SHP77 treated with DMSO at 0.1 percent for 48 hours (cell line): ENCODE results near the gene PAX3.

ENCODE experiments used
- DNase-seq: peaks from one replicate; lab custom pipeline; 2025; lab: John Stamatoyannopoulos, UW

The PAX3 gene

DNA sequence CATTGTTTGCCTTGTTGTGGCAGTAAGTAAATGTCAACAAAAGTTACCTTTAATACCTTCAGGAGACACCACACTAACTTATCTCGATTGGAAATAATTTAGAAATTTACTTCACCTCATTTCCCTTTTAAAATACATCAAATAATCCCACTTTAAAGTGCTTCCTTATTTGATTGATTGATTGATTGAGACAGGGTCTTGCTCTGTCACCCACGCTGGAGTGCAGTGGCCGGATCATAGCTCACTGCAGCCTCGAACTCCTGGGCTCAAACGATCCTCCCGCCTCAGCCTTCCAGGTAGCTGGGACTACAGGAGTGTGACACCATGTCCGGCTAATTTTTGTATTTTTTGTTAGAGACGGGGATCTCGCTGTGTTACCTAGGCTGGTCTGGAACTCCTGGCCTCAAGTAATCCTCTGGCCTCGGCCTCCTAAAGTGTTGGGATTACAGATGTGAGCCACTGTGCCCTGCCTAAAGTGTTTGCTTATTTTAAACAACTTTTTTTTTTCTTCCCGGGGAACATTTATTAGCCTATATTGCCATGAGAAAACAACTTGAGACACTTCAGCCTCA, 12.0 kb upstream of the PAX3 start:
- no peak for DNase-seq

DNA sequence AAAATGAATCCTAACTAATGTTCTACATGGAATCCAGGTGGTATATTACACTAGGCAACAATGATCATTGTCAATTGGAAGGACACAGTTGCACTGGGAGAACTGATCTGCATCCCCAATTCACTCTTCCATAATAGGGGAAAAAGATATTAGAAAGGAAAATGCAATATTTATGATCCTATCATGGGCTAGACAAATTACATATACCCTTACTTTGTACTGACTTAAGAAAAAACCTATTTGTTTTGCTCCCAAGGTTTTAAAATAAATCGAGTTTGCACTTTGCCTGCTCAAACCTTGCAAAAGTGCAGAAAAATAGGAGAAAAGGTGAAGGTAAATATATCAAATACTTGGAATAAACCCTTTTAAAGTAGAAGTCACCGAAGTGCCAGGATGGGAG, 11.0 kb upstream of the PAX3 start:
- DNase-seq = no peak

DNA sequence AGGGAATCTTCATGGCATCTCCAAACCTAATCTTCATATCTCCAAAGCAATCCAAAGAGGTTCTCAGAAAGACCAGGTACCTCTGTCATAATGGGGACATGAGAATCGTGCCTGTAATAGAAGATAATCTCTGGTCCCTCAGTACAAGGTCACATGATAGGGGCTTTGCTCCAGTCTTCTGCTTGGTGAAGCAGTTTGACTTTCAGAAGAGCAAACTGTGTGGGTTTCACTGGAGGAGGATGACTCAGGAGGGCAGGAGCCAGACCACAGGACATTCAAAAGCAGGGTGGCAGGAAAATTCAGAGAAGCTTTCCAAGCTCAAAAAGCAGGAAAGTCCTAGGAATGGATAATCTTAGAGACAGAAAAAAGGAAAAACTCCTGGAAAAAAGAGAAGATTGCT, 10.6 kb upstream of the PAX3 start:
- DNase-seq = no peak

GRCh38 chr2:222307978-222308730, 9.4 kb upstream of the PAX3 start:
- no peak for DNase-seq

DNA sequence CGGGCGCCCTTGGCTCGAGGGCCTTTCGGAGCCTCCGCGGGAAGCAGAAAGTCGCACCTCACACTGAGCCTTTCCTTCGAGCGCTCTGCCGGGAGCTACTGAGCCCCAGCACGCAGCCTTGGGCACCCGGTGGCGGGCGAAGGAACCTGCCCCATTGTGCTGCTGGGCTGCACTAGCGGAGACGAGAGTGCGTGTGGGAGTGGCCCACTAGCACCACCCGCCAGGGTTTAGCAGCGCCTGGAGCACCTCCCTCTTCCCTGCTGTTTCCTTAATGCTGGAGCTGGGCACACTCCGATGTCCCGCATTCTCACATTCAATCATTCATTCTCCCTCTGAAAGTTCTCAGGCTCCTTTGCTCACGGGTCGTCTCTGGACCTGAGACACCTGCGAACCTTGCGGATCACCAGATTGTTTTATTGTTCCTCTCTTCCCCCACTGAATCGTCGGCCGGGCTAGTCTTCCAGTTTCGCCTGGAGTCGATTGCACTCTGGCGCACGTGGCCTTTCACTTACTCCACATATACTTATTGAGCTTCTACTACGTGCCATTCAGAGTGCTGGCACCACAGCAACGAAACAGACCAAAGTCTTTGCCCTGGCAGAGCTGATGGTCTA, 8.5 kb upstream of the PAX3 start:
- no peak for DNase-seq

DNA sequence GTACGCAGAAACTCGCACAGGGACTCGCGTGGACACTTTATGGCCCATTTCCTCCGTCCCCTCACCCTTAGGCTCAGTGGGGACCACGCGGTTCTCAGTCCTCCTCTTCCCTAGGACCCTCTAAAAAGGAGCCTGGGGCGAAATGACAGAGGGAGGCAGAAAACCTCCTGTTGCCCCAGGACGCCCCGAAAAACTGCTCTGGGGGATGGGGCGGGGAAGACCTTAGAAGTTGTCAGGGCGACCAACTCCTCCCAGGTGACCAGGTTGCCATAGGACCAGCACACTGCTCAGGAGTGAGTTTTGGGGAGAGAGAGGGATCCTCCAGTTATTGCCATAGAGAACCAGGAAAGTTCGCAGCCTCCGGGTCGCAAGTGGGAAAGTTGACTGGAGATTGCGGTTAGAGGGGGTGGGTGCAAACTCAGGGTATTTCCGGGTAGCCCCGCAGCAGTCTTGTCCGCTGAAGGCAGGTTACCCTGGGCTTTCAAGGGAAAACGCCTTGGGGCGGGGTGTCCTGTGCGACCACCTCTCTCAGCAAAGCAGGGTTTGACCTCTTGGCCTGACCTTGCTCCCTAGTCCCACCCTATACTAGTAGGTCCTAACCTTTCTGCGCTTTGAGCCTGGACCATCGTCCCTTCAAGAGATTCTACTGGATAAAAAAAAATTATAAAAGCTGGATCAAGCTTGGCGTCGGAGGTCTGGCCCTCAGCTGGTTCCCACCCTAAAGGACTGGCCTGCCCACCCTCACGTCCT, 7.8 kb upstream of the PAX3 start:
- no peak for DNase-seq

DNA sequence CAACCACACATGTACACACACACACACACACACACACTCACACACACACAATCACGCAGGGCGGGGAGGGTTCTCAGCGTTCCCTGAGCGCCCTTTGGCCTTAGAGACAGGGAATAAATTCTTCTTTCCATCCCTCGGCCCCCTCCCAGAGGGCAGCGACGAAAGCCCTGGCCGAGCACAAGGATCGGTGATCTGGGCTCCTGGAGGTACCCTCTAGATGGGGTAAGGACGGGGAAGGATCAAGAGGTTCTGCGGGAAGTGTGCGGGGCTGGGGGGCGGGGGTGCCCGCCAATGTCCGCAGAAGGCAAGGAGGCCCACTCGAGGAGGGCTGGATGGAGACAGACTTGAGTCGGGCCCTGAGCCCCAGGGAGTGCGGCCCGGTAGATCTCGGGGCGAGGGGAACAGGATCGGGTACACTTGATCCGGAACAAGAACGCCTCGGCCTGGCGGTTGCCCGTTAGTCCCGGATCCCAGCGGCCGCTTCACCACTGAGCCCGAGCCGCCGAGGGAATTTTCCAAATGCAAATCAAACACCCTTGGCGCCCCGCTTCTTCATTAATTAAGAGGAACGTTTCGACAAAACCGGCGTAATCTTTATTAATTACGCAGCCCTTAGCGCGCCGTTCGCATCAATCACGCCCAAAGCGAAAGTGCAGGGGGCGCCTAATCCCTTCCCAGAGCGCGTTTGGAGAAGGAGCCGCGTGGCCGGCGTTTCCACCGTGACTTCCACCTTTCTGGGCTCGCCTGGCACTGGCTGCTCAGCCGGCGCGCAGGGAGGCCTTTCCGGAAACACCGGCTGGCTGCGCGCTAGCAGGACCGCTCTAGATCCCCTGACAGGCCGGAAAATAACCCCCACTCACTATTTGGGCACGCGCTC, 7.0 kb upstream of the PAX3 start:
- no peak for DNase-seq

DNA sequence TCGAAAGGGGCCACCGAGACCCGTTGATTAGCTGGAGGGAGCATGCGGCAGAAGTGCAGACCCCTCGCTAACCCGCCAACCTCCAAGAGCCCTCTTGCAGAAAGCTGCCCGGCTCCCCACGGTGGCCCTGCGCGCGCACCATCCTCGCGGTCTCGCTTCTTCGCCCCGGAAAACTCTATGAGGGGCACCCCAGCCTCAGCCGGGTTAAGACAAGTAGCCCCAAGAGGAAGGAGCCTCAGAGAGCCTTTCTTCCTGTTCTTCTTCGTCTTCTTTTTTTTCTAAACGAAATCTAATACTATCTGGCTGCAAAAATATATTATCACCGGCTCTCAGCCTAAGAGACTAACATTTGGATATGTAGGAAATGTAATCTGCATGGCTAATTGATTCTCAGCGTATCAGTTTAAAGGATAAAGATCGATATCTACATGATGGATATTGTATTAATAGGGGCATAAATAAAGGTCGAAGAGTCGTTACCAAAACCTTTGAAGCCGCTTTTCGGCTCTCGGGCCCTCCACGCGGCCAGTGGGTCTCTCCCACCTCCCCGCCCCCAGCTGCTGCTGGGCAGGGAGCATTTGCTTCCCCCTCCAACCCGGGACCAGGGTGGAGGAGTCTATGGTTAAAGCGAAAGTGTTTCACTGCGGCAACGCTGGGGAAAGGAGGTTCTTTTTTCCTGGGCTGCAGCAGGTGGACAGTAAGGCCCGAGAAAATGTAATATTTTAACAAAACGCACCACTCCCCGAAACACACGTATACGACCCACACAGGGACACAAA, 6.1 kb upstream of the PAX3 start:
- DNase-seq = no peak

- no peak for DNase-seq
Measured at GRCh38 chr2:222303828-222304736, 5.3 kb upstream of the PAX3 start.

GRCh38 chr2:222303045-222303827, 4.4 kb upstream of the PAX3 start:
- no peak for DNase-seq

DNA sequence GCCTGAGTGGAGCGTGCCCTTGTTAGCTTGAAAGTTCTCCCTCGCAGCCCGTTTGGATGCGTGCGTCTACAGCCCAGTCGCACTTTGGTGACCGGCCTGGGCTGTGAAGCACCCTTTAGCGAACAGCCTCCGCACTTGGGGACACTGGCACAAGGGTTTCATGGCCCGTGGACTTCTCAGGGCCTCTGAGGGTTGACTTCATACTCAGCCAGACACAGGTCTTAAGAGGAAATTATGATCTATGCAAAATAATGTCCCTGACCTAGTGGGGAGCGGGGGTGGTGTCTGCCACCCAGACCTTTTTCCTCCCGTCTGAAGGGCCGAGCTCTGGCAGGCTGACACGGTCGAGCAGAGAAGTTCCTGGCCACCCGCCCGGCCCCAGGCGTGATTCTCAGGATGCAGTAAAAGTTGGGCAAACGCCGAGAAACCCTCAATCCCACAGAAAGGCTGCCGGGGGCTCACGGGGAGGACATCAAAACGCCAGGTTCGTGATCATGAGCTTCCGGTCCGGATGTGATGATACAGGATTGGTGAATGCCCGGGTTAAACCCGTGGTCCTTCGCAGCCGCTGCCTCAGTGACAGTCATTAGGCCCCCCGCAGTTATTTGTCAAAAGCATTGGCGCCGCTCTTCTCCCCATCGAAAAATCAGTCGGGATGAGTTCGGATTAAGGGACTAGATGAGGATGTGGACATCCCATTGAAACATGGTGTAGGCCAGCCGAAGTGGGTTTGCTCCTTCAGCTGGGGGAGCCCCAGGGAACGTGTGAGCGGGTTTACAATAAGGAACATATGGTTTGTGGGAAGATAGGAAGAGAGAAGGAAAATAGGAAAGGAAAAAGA, 3.6 kb upstream of the PAX3 start:
- no peak for DNase-seq

DNA sequence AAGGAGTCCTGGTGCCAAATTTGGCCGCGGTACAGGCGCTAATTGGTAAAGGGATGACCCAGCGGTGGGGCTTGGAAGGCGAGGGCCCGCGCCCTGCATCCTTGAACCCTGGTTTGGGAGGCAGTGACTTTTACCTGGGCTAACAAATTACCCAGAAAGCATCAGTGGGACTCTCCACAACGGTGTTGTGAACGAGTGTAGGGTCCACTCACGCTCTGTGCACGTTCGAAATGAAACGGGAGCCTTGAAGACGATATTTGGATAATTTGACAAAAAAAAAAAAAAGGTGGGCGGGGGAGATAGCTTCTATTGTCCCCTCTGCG, 3.0 kb upstream of the PAX3 start:
- no peak for DNase-seq

GRCh38 chr2:222301053-222301795, 2.4 kb upstream of the PAX3 start:
- no peak for DNase-seq

DNA sequence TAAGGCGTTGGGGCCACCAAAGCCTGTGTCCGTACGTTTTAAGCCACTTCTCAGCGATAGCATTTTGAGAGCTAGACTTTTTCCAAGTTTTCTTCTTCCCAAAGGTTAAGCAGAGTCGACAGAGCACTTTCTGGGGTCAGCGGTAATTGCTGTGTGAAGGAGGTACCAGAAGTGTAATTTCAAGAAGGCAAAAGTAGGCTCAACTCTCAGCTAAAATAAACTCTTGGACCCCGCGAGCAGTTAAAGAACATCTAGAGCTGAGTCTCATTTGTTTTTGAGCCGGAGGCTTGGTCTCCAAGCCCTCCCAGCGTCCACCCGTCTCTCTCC, 1.9 kb upstream of the PAX3 start:
- no peak for DNase-seq

GRCh38 chr2:222299906-222300725, 1.3 kb upstream of the PAX3 start:
- no peak for DNase-seq

- no peak for DNase-seq
Measured at GRCh38 chr2:222298001-222298310, 842 bp downstream of the PAX3 start.

- DNase-seq = no peak
Measured at GRCh38 chr2:222297600-222297935, 1.2 kb downstream of the PAX3 start.
